GM19372 (cell line): Measurements from ENCODE around the gene PDIA5.
"Not testable (repeated sequence)": the region's sequence is repeated elsewhere in the genome, so short reads cannot be mapped to it uniquely, and the experiment has no call there.

Experiments
- ATAC-seq: cut with Tn5 transposase; IDR thresholded peaks from one replicate; pipeline ENCODE4 v1.9.1; 2021; ENCODE audit warnings: mild to moderate bottlenecking, low read depth, moderate library complexity; ENCODE audit not compliant: unreplicated experiment

The PDIA5 gene

DNA sequence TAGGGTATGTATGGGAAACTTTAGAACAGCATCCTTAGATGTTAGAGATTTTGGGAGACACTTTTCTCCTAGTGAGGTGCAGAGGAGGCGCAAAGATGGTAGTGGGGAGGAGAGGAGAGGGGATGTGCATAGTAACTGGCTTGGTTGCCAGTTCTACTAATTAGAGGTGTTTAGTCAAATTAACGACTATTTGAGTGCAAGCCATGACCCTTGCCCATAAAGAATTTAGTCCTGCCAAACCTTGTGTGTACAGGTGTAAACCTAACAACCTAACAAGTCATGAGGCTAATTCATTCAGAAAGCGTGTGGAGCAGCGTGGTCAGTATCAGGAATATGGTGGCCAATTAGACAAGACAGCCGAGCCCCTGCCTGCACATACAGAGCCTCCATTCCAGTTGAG is 72.7 kb downstream of the PDIA5 start:
- ATAC-seq, result no peak

DNA sequence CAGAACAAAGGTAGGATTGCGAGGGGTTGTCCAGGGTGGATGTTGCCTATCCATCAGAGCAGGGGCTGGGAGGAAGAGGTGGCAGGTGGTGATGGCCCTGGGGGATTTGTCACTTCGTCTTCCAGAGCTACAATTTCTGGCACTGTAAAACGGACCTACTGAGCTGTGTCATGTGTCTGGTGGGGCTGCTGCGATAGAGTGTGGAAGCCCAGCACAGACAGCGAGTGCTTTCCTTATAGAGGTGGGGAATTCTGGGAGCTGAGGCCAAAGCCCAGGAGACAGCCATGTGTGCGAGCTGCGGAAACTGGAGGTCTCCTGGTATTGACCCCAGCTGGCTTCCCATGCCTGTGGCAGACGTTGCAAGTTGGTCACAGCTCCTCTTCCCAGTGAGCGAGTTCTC is 73.7 kb downstream of the PDIA5 start:
- ATAC-seq, result no peak

DNA sequence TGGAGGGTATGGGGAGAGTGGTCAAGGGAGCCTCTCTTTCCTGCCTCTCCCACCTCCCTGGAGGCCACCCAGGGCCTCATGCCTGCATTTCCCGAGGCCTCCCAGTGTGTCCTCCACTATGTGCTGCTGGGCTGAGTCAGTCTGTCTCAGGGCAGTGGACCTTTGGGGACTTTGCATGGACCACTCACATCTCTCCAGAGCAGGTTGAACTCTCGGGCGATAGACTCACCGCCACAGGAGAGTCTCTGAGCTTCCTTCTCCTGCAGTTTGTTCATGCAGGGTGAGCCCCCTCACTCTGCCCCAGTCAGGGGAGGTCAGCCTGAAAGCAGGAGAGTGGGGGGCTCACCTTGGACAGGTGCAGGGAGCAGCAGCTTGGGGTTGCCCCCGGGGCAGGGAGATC is 74.5 kb downstream of the PDIA5 start:
- no peak for ATAC-seq

DNA sequence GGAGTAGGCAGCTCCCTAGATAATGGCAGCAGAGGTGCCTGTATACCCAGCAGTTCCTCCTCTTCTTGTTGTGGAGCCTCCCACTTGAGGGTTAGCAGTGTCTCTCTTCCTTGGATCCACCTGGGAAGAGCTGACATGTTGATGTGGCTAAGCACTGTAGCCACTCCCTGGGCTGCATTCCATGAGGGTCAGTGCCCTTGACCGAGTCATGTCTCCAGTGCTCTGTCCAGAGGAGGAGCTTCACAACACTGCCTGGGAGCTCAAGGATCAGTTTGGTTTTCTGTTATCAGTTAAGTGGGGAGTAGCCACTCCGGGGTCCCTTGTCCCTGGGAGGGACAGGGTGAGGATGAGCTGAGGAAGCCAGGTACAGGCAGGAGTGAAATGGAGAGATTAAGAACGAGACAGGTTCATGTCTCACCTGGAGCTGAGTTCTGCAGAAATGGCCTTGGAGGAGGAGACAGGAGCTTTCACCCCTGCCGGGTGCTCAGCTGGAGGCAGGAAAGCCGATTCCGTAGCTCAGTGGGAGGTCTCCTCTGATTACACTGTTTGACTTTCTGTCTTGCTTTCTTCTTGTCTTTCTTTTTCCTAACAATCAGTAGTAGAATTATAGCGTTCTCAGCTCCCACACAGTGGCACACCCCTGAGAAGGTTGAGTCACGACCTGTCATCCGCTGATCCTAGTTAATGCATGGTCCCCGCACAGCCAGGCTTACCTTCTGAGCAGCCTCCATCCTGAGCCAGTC is 77.0 kb downstream of the PDIA5 start:
- ATAC-seq, result no peak

DNA sequence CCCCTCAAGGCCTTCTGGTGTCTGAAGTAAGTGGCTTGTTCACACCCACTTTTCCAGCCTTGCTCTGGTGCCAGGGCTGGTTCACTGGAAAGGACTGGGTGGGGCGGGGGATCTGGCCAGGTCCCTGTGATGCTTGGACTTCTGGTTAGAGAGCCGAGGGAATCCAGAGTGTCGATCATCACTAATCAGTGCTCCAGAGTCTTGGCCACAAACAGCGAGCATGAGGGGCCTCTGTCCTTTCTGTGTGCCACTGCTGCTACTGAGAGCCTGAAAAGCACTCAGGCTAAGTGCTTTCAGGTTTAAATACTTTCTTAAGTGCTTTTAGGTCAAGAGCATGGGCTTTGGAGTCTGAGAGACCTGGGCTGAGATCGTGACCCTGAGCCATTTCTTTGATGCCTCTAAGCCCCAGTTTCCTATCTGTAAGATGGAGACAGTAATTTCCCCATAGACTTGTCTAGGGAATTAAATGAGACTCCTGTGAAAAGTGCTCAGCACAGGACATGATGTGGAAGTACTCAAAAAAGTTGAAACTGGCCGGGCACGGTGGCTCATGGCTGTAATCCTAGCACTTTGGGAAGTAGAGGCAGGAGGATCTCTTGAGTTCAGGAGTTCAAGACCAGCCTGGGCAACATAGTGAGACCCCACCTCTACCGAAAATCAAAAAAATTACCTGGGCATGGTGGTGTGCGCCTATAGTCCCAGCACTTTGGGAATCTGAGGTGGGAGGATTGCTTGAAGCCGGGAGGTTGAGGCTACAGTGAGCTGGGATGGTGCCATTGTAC is 81.1 kb downstream of the PDIA5 start:
- no peak for ATAC-seq

DNA sequence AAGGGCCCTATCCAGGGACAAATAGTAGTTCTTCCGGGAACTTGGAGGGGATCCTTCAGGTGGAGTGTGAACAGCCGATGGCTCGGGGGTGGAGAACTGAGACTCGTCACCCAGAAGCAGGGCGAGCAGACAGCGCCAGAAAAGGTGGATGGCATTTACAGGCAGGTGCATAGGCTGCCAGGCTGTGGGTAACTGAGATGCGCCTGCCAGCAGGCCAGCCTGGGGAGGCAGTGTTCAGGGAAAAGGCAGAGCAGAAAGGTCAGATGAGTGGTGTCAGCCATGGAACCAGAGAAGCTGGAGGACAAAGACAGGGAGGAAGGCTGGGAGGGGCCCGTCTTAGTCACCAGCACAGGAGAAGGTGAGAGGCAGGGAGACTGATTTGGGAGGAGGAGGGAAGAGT is 81.9 kb downstream of the PDIA5 start:
- no peak for ATAC-seq

DNA sequence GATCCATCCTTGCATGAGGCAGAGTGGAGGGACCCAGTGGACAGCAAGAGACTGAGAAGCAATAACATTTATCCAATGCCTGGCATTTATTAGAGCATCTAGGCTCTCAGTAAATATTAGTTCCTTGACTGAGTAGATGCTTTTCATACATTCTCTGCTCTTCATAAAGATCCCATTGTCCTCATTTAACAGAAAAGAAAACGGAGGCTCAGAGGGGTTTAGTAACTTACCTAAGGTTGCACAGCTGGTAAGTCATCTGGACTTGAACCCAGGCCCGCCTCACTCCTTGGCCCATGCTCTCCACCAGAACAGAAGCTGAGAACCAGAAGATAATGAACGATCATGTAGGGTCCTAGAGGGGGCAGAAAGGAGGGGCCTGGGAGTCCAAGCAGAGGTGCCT is 82.7 kb downstream of the PDIA5 start:
- no peak for ATAC-seq

DNA sequence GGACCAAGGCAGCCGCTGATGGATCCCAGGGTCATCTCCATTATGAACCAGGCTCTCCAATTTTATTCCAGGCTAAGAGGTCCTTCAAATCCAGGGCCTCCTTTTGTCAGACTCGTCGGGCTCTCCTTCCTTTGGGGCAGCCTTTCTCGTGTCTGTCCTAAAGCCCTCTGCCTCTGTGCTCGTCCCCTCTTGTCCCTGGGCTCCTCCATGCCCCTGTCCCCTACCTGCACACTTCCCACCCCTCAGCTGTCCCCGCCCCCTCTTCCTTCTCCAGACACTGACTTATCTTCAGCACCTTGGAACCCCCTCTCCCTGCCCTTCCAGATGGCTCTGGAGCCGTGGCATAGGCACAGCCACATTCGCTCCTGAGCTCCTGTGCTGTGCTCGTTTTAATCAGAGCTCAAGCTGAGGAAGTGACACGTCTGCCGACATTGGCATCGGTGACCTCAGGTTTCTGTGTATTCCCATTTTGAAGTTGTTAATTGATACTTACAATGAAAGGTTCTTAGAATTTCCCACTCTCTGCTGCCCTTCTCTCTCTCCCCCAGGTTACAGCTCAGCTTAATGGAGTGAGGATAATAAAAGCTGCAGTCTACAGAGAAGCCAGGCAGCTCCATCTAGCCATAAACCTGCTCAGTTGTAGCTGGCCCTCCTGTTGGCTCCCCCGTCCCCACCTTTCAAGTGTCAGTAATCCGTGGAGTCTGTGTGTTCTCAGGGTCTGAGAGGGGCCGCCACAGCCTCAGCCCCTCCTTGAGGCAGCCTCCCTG is 83.8 kb downstream of the PDIA5 start:
- no peak for ATAC-seq

DNA sequence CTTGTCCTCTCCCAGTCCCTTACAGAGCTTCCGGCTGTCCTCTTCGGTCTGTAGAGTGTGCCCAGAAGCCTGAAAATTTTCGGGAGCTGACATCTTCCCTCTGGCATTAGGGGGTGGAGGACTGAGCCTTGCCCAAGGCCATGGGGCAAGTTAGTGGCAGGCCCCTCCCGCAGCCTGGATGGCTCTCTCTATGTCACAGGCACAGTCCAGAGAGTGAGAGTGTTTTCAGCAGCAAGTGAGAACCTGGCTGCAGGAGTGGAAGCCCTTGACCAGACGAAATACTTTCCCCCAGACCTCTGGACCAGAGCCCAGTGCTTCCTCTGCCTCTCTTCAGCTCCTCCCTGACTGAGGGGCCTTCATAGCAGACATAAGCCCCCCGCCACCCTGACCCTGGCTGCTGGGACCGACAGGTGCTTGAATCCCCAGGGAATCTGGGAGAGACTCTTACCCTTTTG is 84.5 kb downstream of the PDIA5 start:
- no peak for ATAC-seq

DNA sequence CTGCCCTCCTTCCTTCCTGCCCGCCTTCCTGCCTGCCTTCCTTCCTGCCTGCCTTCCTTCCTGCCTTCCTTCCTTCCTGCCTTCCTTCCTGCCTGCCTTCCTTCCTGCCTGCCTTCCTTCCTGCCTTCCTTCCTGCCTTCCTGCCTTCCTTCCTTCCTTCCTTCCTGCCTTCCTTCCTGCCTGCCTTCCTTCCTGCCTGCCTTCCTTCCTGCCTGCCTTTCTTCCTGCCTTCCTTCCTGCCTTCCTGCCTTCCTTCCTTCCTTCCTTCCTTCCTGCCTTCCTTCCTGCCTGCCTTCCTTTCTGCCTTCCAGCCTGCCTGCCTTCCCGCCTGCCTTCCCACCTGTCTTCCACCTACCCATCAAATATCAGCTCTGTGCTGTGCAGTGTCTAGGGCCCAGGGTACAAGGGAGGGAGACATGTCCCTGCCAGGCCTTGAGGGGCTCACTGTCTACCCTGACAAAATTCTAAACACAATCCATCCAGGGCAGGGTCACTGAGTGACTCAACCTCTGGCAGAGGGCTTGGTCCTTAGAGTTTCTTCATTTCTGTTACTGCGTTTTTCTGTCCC is 85.1 kb downstream of the PDIA5 start:
- ATAC-seq, result not testable (repeated sequence)

DNA sequence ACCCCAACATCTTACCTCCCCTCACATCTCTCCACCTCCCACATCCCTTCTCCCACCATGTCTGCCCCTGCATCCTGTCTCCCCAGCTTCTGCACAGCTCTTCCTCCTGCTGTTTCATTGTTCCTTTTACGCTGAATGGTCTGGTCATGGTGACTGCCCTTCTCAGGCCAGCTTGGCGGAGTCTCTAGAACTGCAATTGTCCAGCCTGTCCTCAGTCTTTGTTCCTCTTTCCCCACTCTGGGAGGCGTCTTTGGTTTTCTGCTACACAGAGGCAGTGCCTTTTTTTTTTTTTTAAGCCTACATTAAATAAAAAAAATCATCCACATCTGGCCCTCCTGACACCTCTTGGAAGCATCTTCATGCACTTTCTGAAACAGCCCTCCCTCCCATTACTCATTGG is 85.9 kb downstream of the PDIA5 start:
- ATAC-seq, result no peak

DNA sequence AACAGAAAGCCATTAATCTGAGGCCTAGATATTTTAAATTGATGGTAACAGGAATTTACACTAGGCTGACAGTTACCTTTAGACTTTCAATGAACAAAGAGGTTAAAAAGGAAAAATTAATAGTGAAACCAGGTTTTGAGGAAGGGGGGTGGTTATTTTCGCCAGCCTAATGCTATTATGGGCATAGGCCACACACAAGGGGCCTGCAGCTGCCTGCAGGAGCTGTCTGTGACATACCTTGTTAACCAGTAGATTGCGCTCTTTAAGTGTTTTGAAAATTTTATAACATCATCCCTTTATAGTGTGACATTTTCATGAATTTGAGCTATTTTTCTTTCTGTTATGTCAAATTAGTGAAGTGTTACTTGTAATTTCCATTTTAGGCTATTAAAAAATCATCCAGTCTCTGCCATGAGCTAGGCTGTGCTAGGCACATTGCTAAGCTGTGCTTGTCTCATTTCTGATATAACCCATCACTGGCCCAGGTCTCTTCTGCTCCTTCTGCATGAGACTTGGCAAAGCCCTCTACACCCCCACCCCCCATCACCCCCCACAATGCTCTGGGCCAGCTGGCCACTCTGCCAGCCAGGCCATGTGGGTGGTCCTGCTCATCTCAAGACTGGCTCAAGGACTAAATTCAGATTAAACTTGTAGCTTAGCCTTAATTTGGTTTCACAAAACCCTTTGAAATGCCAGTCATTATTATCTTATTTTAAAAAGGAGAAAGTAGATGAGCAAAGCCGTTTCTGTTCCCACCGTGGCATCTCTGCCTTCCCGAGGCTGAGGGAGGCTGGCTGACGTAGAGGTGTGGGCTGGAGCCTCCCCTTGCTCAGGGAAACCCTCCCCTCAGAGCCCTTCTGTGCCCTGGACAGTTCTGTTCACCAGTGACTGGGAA is 86.5 kb downstream of the PDIA5 start:
- no peak for ATAC-seq

DNA sequence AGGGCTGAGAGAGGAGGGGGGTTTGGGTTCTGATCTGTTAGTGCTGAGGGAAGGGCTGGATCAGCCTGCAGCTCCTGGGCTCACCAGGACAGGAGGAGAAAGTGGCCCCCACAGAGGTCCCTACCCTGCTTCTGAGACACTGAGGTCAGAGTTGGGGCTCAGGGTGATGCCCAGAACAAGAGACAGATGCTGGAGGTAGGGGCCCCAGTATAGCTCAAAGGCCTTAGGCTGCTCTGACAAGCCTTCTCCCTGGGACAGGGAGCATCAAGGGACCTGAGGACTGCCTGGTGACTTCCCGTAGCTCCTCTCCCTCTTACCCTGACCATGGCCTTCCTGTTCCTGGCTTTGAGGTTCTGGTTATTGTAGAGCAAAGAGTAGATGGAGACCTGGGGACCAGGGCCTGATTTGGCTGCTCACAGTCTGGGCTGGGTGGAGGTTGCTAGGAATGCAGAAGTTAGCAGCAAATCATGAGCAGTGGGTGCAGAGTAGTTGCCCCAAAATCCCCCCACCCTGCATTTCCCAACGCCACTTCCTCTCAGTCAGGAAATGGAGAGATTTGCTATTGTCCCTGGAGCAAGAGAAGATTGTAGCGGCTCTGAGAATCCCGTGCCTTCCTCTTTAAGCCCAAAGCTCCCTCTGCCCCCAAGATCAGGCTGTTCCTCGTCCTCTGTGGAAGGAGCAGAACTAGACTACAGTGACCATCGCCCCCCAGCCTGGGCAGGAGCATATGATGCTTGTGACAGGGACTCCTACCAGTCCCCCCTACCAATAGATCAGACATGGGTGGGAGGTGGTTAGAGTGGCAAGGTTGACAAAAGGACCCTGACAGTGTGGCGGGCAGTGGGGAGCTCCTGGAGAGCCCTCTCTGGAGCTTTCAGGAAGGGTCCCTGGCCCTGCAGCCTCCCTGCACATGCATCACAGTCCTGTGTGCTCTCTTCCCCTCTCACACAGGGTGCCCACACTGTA is 87.5 kb downstream of the PDIA5 start:
- no peak for ATAC-seq

DNA sequence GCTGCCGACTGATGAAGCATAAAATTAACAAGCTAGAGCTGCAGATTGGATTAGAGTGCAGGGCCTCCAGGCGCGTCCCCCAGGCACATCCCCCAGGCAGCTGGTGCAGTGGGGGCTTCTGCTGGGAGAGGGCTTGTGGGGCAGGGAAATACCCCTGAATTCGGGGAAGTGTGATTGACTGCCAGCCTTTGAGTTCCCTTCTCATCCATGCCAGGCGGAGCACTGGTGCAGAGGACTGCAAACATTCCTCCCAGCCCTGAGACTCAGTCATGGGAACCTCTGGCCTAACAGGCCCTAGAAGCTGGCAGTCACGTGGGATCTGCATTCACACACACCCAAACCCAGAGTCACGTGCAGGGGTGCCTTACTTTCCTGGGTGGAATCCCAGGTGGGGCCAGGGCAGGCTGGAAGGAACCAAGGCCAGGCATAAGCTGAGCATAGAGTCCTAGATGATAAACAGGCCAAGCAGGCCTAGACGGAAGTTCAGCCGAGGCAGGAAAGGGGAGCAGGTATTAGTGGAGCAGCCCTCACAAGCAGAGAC is 88.7 kb downstream of the PDIA5 start:
- ATAC-seq, result no peak

DNA sequence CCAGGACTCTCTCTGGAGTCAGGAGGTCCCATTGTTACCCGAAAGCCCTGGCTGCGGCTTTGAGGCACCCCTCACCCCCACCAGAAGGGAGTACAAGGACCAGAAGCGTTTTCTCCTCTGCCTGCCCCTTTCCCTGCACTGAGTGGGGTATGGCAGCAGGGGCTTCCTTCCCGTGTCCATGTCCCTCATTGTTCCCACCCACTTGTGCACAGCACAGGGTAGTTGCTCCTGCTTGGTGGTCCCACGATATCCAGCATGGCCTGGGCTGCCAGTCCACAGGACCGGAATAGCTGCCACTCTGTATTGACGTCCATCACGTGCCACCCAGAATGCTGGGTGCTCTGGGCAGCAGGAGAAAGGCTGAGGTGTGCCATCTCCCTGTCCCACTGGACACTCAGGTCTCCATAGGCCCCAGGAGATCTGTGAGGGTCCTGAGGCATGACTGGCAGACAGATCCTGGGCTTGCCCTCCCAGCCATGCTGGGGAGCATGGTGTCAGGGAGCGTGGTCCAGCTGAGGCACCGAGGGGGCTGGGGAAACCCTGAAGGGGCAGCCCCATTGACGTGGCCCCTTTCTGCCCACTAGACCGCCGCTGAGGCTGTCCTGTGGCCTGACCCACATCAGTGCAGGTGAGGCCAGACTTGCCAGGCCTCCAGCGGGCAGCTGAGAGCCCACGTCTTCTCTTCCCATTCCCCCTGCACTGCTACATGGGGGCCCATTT is 89.6 kb downstream of the PDIA5 start:
- ATAC-seq, result no peak

DNA sequence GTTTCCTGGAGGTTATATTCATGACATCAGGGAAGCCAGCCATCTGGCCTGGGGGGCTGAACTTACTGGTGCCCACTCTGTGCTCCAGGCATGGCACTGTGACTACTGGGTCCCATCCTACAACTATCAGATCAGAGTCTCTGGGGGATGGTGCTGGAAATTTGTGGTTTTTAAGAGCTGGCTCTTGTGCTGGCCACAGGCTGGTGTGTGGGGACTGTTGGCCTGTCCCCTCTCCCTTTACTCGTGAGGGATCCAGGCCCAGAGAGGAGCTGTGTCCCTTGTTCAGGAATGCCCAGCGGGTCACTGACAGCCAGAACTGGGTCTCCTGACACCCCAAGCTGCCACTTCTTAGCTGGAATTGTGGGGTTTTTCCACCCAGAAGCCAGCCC is 90.4 kb downstream of the PDIA5 start:
- ATAC-seq, result no peak

DNA sequence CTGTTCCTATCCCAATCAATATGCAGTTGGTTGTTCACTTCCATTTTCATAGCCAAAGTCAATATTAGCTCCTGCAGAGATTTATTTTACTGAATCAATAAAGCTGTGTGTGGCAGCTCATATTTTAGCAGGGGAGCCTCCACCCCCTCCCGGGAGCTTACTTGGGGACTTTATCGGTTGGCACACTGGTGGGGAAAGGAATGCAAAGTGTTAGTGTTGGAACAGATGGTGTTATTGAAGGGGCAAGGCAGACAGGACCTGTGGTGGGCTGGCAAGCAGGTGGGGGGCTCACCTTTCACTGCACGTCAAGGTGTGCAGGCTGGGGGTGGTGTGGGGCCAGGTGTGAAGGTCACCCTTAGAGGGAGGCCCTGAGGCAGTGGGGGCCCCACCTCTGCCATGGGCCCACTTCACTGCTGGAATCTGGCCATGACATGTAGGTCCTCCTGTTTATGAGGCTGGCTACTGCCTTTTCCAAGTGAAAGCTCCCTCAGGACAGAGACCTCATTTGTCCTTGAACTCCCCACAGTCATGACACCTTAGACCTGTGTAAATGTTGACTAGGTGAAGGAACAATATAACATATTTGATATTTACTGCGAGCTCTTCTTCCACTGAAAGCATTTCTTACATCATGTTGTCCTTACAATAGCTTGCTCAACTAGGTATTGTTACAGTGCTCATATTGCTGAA is 90.9 kb downstream of the PDIA5 start:
- no peak for ATAC-seq
